ENCODE measurements around the gene CARD19.

Gene CARD19

DNA sequence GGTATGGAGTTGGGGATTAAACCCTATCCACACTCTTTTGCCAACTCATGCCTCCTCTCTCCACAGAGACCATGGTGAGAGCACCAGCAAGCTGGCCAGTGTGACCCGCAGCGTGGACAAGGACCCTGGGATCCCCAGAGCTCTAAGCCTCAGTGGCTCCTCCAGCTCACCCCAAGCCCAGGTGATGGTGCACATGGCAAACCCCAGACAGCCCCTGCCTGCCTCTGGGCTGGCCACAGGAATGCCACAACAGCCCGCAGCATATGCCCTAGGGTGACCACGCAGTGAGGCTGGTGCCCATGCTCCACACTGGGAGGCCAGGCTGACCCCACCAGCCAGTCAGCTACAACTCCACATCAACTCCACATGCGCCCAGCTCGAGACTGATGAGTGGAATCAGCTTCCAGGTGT lies 11.5 kb upstream of the CARD19 start:
- Histone ChIP-seq H3K9me3 (ENCODE audit: control insufficient read depth, insufficient read depth, low read length) (no peaks in the 10 kb centered on the region), H3K36me3 (ENCODE audit: control insufficient read depth, insufficient read depth, low read length) (no peaks in the 10 kb centered on the region), H3K9ac (ENCODE audit: low read depth, low read length) (no peak overlapping the region), H3K4me1 (ENCODE audit: control insufficient read depth, insufficient read depth, low read length) (no peaks in the 10 kb centered on the region), H3K4me3 (ENCODE audit: low read depth, low read length) (no peak overlapping the region), H3K27me3 (ENCODE audit: control insufficient read depth, insufficient read depth, low read length) (no peaks in the 10 kb centered on the region)

- Histone ChIP-seq H3K4me1 (ENCODE audit: control insufficient read depth, insufficient read depth, low read length) (no peaks in the 10 kb centered on the region), H3K27me3 (ENCODE audit: control insufficient read depth, insufficient read depth, low read length) (no peaks in the 10 kb centered on the region), H3K36me3 (ENCODE audit: control insufficient read depth, insufficient read depth, low read length) (no peaks in the 10 kb centered on the region), H3K9me3 (ENCODE audit: control insufficient read depth, insufficient read depth, low read length) (no peaks in the 10 kb centered on the region), H3K9ac (ENCODE audit: low read depth, low read length) (no peak overlapping the region), H3K4me3 (ENCODE audit: low read depth, low read length) (no peak overlapping the region)
Measured at GRCh38 chr9:93085676-93086075, 10.3 kb upstream of the CARD19 start.

DNA sequence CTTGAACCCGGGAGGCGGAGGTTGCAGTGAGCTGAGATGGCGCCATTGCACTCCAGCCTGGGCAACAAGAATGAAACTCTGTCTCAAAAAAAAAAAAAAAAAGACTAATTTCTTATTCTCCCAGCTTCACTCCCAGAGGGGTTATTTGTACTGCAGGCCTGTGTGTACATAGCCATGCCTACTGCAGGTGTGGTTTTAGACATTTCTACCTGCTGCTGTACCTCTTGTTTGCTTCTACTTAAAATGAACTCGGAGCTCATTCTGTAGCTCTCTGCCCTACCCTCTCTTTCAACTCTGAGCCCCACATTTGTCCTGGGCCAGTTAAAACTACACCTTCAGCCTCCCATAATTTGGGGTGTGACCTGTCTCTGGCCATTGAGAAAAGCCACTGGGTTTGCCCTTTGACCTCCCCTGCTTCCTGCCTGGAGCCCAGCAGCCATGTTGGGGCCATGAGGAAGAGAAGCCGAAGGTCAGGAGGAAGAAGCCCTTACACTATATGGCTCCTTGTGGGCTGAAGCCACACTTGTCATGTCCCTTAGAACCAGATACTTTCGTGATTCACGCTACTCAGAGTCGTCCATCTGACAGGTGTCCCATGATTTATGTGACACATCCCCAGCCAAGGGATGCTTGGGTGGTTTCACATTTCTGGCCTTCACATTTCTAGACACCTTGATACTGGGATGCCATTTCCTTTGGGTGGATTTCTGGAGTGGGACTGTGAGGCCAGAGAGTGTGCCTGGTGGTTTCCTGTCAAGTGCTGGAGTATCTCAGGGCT lies 9.4 kb upstream of the CARD19 start:
- no peaks in the 10 kb centered on the region for H3K27me3 ChIP-seq (ENCODE audit: control insufficient read depth, insufficient read depth, low read length)
- H3K9ac ChIP-seq (ENCODE audit: low read depth, low read length) = no peak overlapping the region
- H3K36me3 ChIP-seq (ENCODE audit: control insufficient read depth, insufficient read depth, low read length) = no peaks in the 10 kb centered on the region
- H3K4me3 ChIP-seq (ENCODE audit: low read depth, low read length) = no peak overlapping the region
- H3K9me3 ChIP-seq (ENCODE audit: control insufficient read depth, insufficient read depth, low read length) = no peaks in the 10 kb centered on the region
- H3K4me1 ChIP-seq (ENCODE audit: control insufficient read depth, insufficient read depth, low read length) = no peaks in the 10 kb centered on the region

DNA sequence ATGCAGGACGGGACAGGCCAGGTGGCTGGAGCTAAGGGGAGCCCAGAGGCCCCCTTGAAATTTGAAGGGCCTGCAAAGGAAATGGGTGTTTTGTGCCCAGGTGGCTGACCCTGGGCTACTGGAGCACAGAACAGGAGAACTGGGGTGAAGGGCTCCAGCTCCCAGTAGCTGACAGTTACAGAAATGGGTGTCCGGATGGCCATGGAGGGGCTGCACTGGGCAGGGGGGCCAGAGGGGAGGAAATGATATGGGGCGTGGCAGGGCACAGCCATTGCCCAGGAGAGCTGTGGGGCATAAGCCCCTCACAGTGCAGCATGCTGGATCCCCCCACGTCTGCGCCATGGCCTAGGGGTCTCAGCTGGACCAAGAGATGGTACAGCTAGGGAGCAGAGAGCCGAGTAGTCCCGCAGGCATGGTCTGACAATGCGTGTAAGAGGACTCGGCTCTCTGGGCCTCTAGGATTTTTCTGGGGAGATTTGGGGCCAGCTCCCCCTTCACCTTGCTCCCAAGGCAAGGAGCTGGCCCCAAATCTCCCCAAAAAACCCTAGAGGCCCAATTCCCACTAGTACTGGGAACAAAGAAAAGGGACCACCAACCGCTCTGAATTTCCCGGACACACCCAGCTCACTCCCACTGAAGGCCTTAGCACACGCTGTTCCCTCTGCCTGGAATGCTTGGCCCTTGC lies 7.9 kb upstream of the CARD19 start:
- H3K9me3 ChIP-seq (ENCODE audit: control insufficient read depth, insufficient read depth, low read length) = no peaks in the 10 kb centered on the region
- H3K4me3 ChIP-seq (ENCODE audit: low read depth, low read length) = no peak overlapping the region
- no peaks in the 10 kb centered on the region for H3K27me3 ChIP-seq (ENCODE audit: control insufficient read depth, insufficient read depth, low read length)
- no peak overlapping the region for H3K9ac ChIP-seq (ENCODE audit: low read depth, low read length)
- no peaks in the 10 kb centered on the region for H3K36me3 ChIP-seq (ENCODE audit: control insufficient read depth, insufficient read depth, low read length)
- no peaks in the 10 kb centered on the region for H3K4me1 ChIP-seq (ENCODE audit: control insufficient read depth, insufficient read depth, low read length)

GRCh38 chr9:93088656-93089015 lies 7.4 kb upstream of the CARD19 start:
- Histone ChIP-seq H3K36me3 (ENCODE audit: control insufficient read depth, insufficient read depth, low read length) (no peaks in the 10 kb centered on the region), H3K9ac (ENCODE audit: low read depth, low read length) (no peak overlapping the region), H3K9me3 (ENCODE audit: control insufficient read depth, insufficient read depth, low read length) (no peaks in the 10 kb centered on the region)

GRCh38 chr9:93089024-93089423 lies 7.0 kb upstream of the CARD19 start:
- Histone ChIP-seq H3K4me1 (ENCODE audit: control insufficient read depth, insufficient read depth, low read length) (no peaks in the 10 kb centered on the region), H3K36me3 (ENCODE audit: control insufficient read depth, insufficient read depth, low read length) (no peaks in the 10 kb centered on the region), H3K4me3 (ENCODE audit: low read depth, low read length) (no peak overlapping the region), H3K9ac (ENCODE audit: low read depth, low read length) (no peak overlapping the region), H3K27me3 (ENCODE audit: control insufficient read depth, insufficient read depth, low read length) (no peaks in the 10 kb centered on the region), H3K9me3 (ENCODE audit: control insufficient read depth, insufficient read depth, low read length) (no peaks in the 10 kb centered on the region)

More at GRCh38 chr9:93088656-93089015, 7.4 kb upstream of the CARD19 start:
- Histone ChIP-seq H3K4me1 (ENCODE audit: control insufficient read depth, insufficient read depth, low read length) (no peaks in the 10 kb centered on the region), H3K27me3 (ENCODE audit: control insufficient read depth, insufficient read depth, low read length) (no peaks in the 10 kb centered on the region), H3K4me3 (ENCODE audit: low read depth, low read length) (no peak overlapping the region)

DNA sequence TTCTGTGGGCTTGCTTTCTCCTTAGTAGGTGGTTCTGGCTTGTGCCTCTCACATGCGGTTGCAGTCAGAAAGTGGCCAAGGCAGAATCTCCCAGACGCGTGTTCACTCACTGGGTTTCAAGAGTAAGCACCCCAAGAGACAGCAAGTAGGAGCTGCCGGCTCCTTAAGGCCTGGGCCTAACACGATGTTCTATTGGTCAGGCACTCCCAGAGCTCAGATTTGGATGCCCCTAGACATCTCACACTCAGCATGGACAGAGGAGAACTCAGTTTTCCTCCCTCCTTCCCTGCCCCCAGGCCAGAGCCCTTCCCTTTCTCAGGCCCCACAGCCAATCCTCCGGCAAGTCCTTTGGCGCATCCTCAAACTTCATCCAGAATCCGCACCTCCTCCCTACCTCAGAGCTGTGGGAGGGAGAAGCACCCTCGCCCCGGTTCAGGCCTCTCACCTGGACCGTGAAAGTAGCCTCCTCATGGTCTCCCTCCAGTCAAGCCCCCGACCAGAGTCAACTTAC lies 6.5 kb upstream of the CARD19 start:
- Histone ChIP-seq H3K9me3 (ENCODE audit: control insufficient read depth, insufficient read depth, low read length) (no peaks in the 10 kb centered on the region), H3K4me1 (ENCODE audit: control insufficient read depth, insufficient read depth, low read length) (no peaks in the 10 kb centered on the region), H3K9ac (ENCODE audit: low read depth, low read length) (no peak overlapping the region), H3K4me3 (ENCODE audit: low read depth, low read length) (no peak overlapping the region), H3K27me3 (ENCODE audit: control insufficient read depth, insufficient read depth, low read length) (no peaks in the 10 kb centered on the region), H3K36me3 (ENCODE audit: control insufficient read depth, insufficient read depth, low read length) (no peaks in the 10 kb centered on the region)

GRCh38 chr9:93090091-93090655 lies 5.8 kb upstream of the CARD19 start:
- Histone ChIP-seq H3K27me3 (ENCODE audit: control insufficient read depth, insufficient read depth, low read length) (no peaks in the 10 kb centered on the region), H3K9me3 (ENCODE audit: control insufficient read depth, insufficient read depth, low read length) (no peaks in the 10 kb centered on the region), H3K4me1 (ENCODE audit: control insufficient read depth, insufficient read depth, low read length) (no peaks in the 10 kb centered on the region), H3K36me3 (ENCODE audit: control insufficient read depth, insufficient read depth, low read length) (no peaks in the 10 kb centered on the region), H3K4me3 (ENCODE audit: low read depth, low read length) (no peak overlapping the region), H3K9ac (ENCODE audit: low read depth, low read length) (no peak overlapping the region)

GRCh38 chr9:93091056-93091452 lies 5.0 kb upstream of the CARD19 start:
- Histone ChIP-seq H3K4me3 (ENCODE audit: low read depth, low read length) (no peak overlapping the region), H3K9me3 (ENCODE audit: control insufficient read depth, insufficient read depth, low read length) (no peaks in the 10 kb centered on the region), H3K27me3 (ENCODE audit: control insufficient read depth, insufficient read depth, low read length) (no peaks in the 10 kb centered on the region), H3K9ac (ENCODE audit: low read depth, low read length) (no peak overlapping the region), H3K4me1 (ENCODE audit: control insufficient read depth, insufficient read depth, low read length) (no peaks in the 10 kb centered on the region), H3K36me3 (ENCODE audit: control insufficient read depth, insufficient read depth, low read length) (no peaks in the 10 kb centered on the region)

GRCh38 chr9:93091453-93092081 lies 4.5 kb upstream of the CARD19 start:
- Histone ChIP-seq H3K4me3 (ENCODE audit: low read depth, low read length) (no peak overlapping the region), H3K36me3 (ENCODE audit: control insufficient read depth, insufficient read depth, low read length) (no peaks in the 10 kb centered on the region)

GRCh38 chr9:93092251-93092991 lies 3.6 kb upstream of the CARD19 start:
- H3K4me3 ChIP-seq (ENCODE audit: low read depth, low read length) = no peak overlapping the region
- peaks cover 6% of the 10 kb centered on the region for H3K27me3 ChIP-seq (ENCODE audit: control insufficient read depth, insufficient read depth, low read length)
- H3K36me3 ChIP-seq (ENCODE audit: control insufficient read depth, insufficient read depth, low read length) = no peaks in the 10 kb centered on the region
- peaks cover 3% of the 10 kb centered on the region for H3K4me1 ChIP-seq (ENCODE audit: control insufficient read depth, insufficient read depth, low read length)
- no peak overlapping the region for H3K9ac ChIP-seq (ENCODE audit: low read depth, low read length)
- no peaks in the 10 kb centered on the region for H3K9me3 ChIP-seq (ENCODE audit: control insufficient read depth, insufficient read depth, low read length)

More at GRCh38 chr9:93091453-93092081, 4.5 kb upstream of the CARD19 start:
- Histone ChIP-seq H3K4me1 (ENCODE audit: control insufficient read depth, insufficient read depth, low read length) (no peaks in the 10 kb centered on the region), H3K9ac (ENCODE audit: low read depth, low read length) (no peak overlapping the region), H3K27me3 (ENCODE audit: control insufficient read depth, insufficient read depth, low read length) (no peaks in the 10 kb centered on the region), H3K9me3 (ENCODE audit: control insufficient read depth, insufficient read depth, low read length) (no peaks in the 10 kb centered on the region)

Data from iPS-15b (cell line).